SKM-1 treated with dmso at 0.1 percent for 144 hours (cell line): ENCODE measurements around the gene IGSF3.

Experiments
- DNase-seq: peaks from one replicate; lab custom pipeline; 2025; ENCODE audit not compliant: unreplicated experiment; lab: John Stamatoyannopoulos, UW

The IGSF3 gene

GRCh38 chr1:116667575-116668105 lies at the start of gene IGSF3:
Gene IGSF3 (minus strand): TSS chr1:116667733. CDS start chr1:116666326, 1,407 bp downstream.
- peak; percentile 62 for DNase-seq

GRCh38 chr1:116717318-116717717 lies 49.8 kb upstream of the IGSF3 start:
- no peak for DNase-seq

GRCh38 chr1:116716391-116716790 lies 48.9 kb upstream of the IGSF3 start:
- no peak for DNase-seq

- no peak for DNase-seq
These were observed 45.9 kb upstream of the IGSF3 start for GRCh38 chr1:116713474-116713873.

GRCh38 chr1:116712510-116712909 lies 45.0 kb upstream of the IGSF3 start:
- DNase-seq, result no peak

GRCh38 chr1:116711263-116711840 lies 43.8 kb upstream of the IGSF3 start:
- DNase-seq, result no peak

GRCh38 chr1:116710420-116711262 lies 43.1 kb upstream of the IGSF3 start:
- DNase-seq, result no peak

GRCh38 chr1:116709666-116710167 lies 42.2 kb upstream of the IGSF3 start:
- no peak for DNase-seq

- DNase-seq, result no peak
These were observed 40.8 kb upstream of the IGSF3 start for GRCh38 chr1:116708255-116708900.

GRCh38 chr1:116706841-116707240 lies 39.3 kb upstream of the IGSF3 start:
- DNase-seq, result no peak

- no peak for DNase-seq
These were observed 38.6 kb upstream of the IGSF3 start for GRCh38 chr1:116706123-116706522.

GRCh38 chr1:116704278-116704677 lies 36.7 kb upstream of the IGSF3 start:
- DNase-seq, result no peak

GRCh38 chr1:116699605-116700004 lies 32.1 kb upstream of the IGSF3 start:
- no peak for DNase-seq

- no peak for DNase-seq
These were observed 30.7 kb upstream of the IGSF3 start for GRCh38 chr1:116698244-116698595.

- no peak for DNase-seq
These were observed 30.2 kb upstream of the IGSF3 start for GRCh38 chr1:116697548-116698243.

- DNase-seq, result no peak
These were observed 27.0 kb upstream of the IGSF3 start for GRCh38 chr1:116694524-116694923.

- DNase-seq, result no peak
These were observed 26.4 kb upstream of the IGSF3 start for GRCh38 chr1:116693759-116694480.

GRCh38 chr1:116692879-116693278 lies 25.3 kb upstream of the IGSF3 start:
- DNase-seq, result no peak

- no peak for DNase-seq
These were observed 23.4 kb upstream of the IGSF3 start for GRCh38 chr1:116690849-116691406.

- DNase-seq, result no peak
These were observed 22.9 kb upstream of the IGSF3 start for GRCh38 chr1:116690396-116690848.
